ENCODE data around the gene NAV3.

NAV3 gene

GRCh38 chr12:77818351-77818750 lies 12.3 kb upstream of the NAV3 start:
- DNase-seq (ENCODE audit: low spot score in 2 of 2), result no peak
- H3K36me3 ChIP-seq (replicated peaks), result no peaks in the 10 kb centered on the region
- H3K4me1 ChIP-seq, result peaks cover 64% of the 10 kb centered on the region
- H3K4me3 ChIP-seq, result no peak overlapping the region
- H3K9me3 ChIP-seq, result no peaks in the 10 kb centered on the region
- no peaks in the 10 kb centered on the region for H3K27me3 ChIP-seq (ENCODE audit: low read depth)
- in situ Hi-C loops (cut with MboI; ENCODE audit: low sequenced_read_pairs), result no loop called here

- no peaks in the 10 kb centered on the region for H3K27me3 ChIP-seq (ENCODE audit: low read depth)
- H3K4me3 ChIP-seq, result no peak overlapping the region
- no peaks in the 10 kb centered on the region for H3K9me3 ChIP-seq
- H3K36me3 ChIP-seq (replicated peaks), result no peaks in the 10 kb centered on the region
- in situ Hi-C loops (cut with MboI; ENCODE audit: low sequenced_read_pairs), result no loop called here
- H3K4me1 ChIP-seq, result peaks cover 61% of the 10 kb centered on the region
- no peak for DNase-seq (ENCODE audit: low spot score in 2 of 2)
These were observed 8.9 kb upstream of the NAV3 start for GRCh38 chr12:77821699-77822203.

- Histone ChIP-seq H3K4me3 (no peak overlapping the region), H3K27me3 (ENCODE audit: low read depth) (no peaks in the 10 kb centered on the region), H3K36me3 (replicated peaks) (no peaks in the 10 kb centered on the region; the same call in 1 of the 2 replicates), H3K9me3 (no peaks in the 10 kb centered on the region), H3K4me1 (peaks cover 36% of the 10 kb centered on the region)
- in situ Hi-C loops (cut with MboI; ENCODE audit: low sequenced_read_pairs), result no loop called here
- no peak for DNase-seq (ENCODE audit: low spot score in 2 of 2)
These were observed 2.6 kb downstream of the NAV3 start for GRCh38 chr12:77833329-77833728.

GRCh38 chr12:77834618-77835017 lies 3.9 kb downstream of the NAV3 start:
- H3K9me3 ChIP-seq, result no peaks in the 10 kb centered on the region
- H3K27me3 ChIP-seq (ENCODE audit: low read depth), result no peaks in the 10 kb centered on the region
- no peak for DNase-seq (ENCODE audit: low spot score in 2 of 2)
- H3K4me3 ChIP-seq, result no peak overlapping the region
- in situ Hi-C loops (cut with MboI; ENCODE audit: low sequenced_read_pairs), result no loop called here
- H3K36me3 ChIP-seq (replicated peaks), result no peaks in the 10 kb centered on the region; the same call in 1 of the 2 replicates
- peaks cover 36% of the 10 kb centered on the region for H3K4me1 ChIP-seq

GRCh38 chr12:77835969-77836368 lies 5.3 kb downstream of the NAV3 start:
- no peaks in the 10 kb centered on the region for H3K27me3 ChIP-seq (ENCODE audit: low read depth)
- H3K4me1 ChIP-seq, result peaks cover 36% of the 10 kb centered on the region
- no peak for DNase-seq (ENCODE audit: low spot score in 2 of 2)
- no peak overlapping the region for H3K4me3 ChIP-seq
- no peaks in the 10 kb centered on the region; the same call in 1 of the 2 replicates for H3K36me3 ChIP-seq (replicated peaks)
- H3K9me3 ChIP-seq, result no peaks in the 10 kb centered on the region
- in situ Hi-C loops (cut with MboI; ENCODE audit: low sequenced_read_pairs), result no loop called here

- H3K4me3 ChIP-seq, result no peak overlapping the region
- H3K36me3 ChIP-seq (replicated peaks), result no peaks in the 10 kb centered on the region; the same call in 1 of the 2 replicates
- DNase-seq (ENCODE audit: low spot score in 2 of 2), result peak in 1 of 2 experiments; percentile 21
- no peaks in the 10 kb centered on the region for H3K9me3 ChIP-seq
- in situ Hi-C loops (cut with MboI; ENCODE audit: low sequenced_read_pairs), result no loop called here
- peaks cover 42% of the 10 kb centered on the region for H3K4me1 ChIP-seq
- H3K27me3 ChIP-seq (ENCODE audit: low read depth), result no peaks in the 10 kb centered on the region
These were observed 7.2 kb downstream of the NAV3 start for GRCh38 chr12:77837876-77838291.

- Histone ChIP-seq H3K27me3 (ENCODE audit: low read depth) (no peaks in the 10 kb centered on the region), H3K9me3 (no peaks in the 10 kb centered on the region), H3K4me3 (no peak overlapping the region), H3K4me1 (peaks cover 26% of the 10 kb centered on the region), H3K36me3 (replicated peaks) (no peaks in the 10 kb centered on the region; the same call in 1 of the 2 replicates)
- in situ Hi-C loops (cut with MboI; ENCODE audit: low sequenced_read_pairs), result no loop called here
- no peak for DNase-seq (ENCODE audit: low spot score in 2 of 2)
These were observed 10.8 kb downstream of the NAV3 start for GRCh38 chr12:77841521-77841920.

GRCh38 chr12:77842430-77842829 lies 11.7 kb downstream of the NAV3 start:
- H3K9me3 ChIP-seq, result no peaks in the 10 kb centered on the region
- in situ Hi-C loops (cut with MboI; ENCODE audit: low sequenced_read_pairs), result no loop called here
- no peaks in the 10 kb centered on the region for H3K27me3 ChIP-seq (ENCODE audit: low read depth)
- H3K4me1 ChIP-seq, result peaks cover 23% of the 10 kb centered on the region
- H3K36me3 ChIP-seq (replicated peaks), result no peaks in the 10 kb centered on the region; the same call in 1 of the 2 replicates
- no peak overlapping the region for H3K4me3 ChIP-seq
- no peak for DNase-seq (ENCODE audit: low spot score in 2 of 2)

- in situ Hi-C loops (cut with MboI; ENCODE audit: low sequenced_read_pairs), result no loop called here
- H3K27me3 ChIP-seq (ENCODE audit: low read depth), result no peaks in the 10 kb centered on the region
- no peaks in the 10 kb centered on the region for H3K36me3 ChIP-seq (replicated peaks)
- no peaks in the 10 kb centered on the region for H3K9me3 ChIP-seq
- H3K4me3 ChIP-seq, result no peak overlapping the region
- H3K4me1 ChIP-seq, result peaks cover 25% of the 10 kb centered on the region
- DNase-seq (ENCODE audit: low spot score in 2 of 2), result no peak
These were observed 15.1 kb downstream of the NAV3 start for GRCh38 chr12:77845831-77846230.

- Histone ChIP-seq H3K4me1 (peaks cover 22% of the 10 kb centered on the region), H3K9me3 (no peaks in the 10 kb centered on the region), H3K27me3 (ENCODE audit: low read depth) (no peaks in the 10 kb centered on the region), H3K4me3 (no peak overlapping the region), H3K36me3 (replicated peaks) (no peaks in the 10 kb centered on the region)
- in situ Hi-C loops (cut with MboI; ENCODE audit: low sequenced_read_pairs), result no loop called here
- DNase-seq (ENCODE audit: low spot score in 2 of 2), result no peak
These were observed 16.4 kb downstream of the NAV3 start for GRCh38 chr12:77847060-77847541.

- no peaks in the 10 kb centered on the region for H3K36me3 ChIP-seq (replicated peaks)
- H3K9me3 ChIP-seq, result no peaks in the 10 kb centered on the region
- DNase-seq (ENCODE audit: low spot score in 2 of 2), result peak in 1 of 2 experiments; percentile 23
- H3K27me3 ChIP-seq (ENCODE audit: low read depth), result no peaks in the 10 kb centered on the region
- H3K4me3 ChIP-seq, result no peak overlapping the region
- peaks cover 18% of the 10 kb centered on the region for H3K4me1 ChIP-seq
- in situ Hi-C loops (cut with MboI; ENCODE audit: low sequenced_read_pairs), result no loop called here
These were observed 17.2 kb downstream of the NAV3 start for GRCh38 chr12:77847680-77848431.

- H3K36me3 ChIP-seq (replicated peaks), result no peaks in the 10 kb centered on the region
- H3K4me3 ChIP-seq, result no peak overlapping the region
- H3K4me1 ChIP-seq, result peaks cover 15% of the 10 kb centered on the region
- in situ Hi-C loops (cut with MboI; ENCODE audit: low sequenced_read_pairs), result no loop called here
- no peaks in the 10 kb centered on the region for H3K27me3 ChIP-seq (ENCODE audit: low read depth)
- H3K9me3 ChIP-seq, result no peaks in the 10 kb centered on the region
- DNase-seq (ENCODE audit: low spot score in 2 of 2), result no peak
These were observed 19.4 kb downstream of the NAV3 start for GRCh38 chr12:77850129-77850528.

GRCh38 chr12:77850698-77851097 lies 20.0 kb downstream of the NAV3 start:
- in situ Hi-C loops (cut with MboI; ENCODE audit: low sequenced_read_pairs), result no loop called here
- no peak for DNase-seq (ENCODE audit: low spot score in 2 of 2)

GRCh38 chr12:77855548-77855947 lies 24.9 kb downstream of the NAV3 start:
- H3K4me1 ChIP-seq, result no peaks in the 10 kb centered on the region; the same call in 1 of the 2 replicates
- no peak for DNase-seq (ENCODE audit: low spot score in 2 of 2)
- H3K4me3 ChIP-seq, result no peak overlapping the region
- H3K36me3 ChIP-seq (replicated peaks), result no peaks in the 10 kb centered on the region
- in situ Hi-C loops (cut with MboI; ENCODE audit: low sequenced_read_pairs), result no loop called here
- H3K27me3 ChIP-seq (ENCODE audit: low read depth), result no peaks in the 10 kb centered on the region
- no peaks in the 10 kb centered on the region for H3K9me3 ChIP-seq

More at GRCh38 chr12:77850698-77851097, 20.0 kb downstream of the NAV3 start:
- H3K27me3 ChIP-seq (ENCODE audit: low read depth), result no peaks in the 10 kb centered on the region
- H3K9me3 ChIP-seq, result no peaks in the 10 kb centered on the region
- H3K36me3 ChIP-seq (replicated peaks), result no peaks in the 10 kb centered on the region
- no peak overlapping the region for H3K4me3 ChIP-seq
- peaks cover 15% of the 10 kb centered on the region for H3K4me1 ChIP-seq

All from HAP-1 (cell line).